Tibial nerve (tissue), 4 donors: ENCODE data around the gene TRPC3. TPM values are rescaled to one million over a fixed set of nuclear protein-coding genes. Genes with fewer than 3 reads are reported as not detected.

ENCODE experiments used
- DNase-seq, 2 donors: peaks; one replicate each; pipeline ENCODE4 v3.0.0-alpha.2; 2019; ENCODE audit warnings: low spot score in 2 of 2
- H3K27ac ChIP-seq, 4 donors: fragments of 200-600 bp; sonication (generic) in 3 of 4; one replicate each; pipeline ENCODE4 v1.5.1; 2017 to 2019; ENCODE audit warnings: mild to moderate bottlenecking in 1 of 4
- H3K27me3 ChIP-seq, 2 donors: fragments of 200-600 bp; sonication (generic) in 1 of 2; one replicate each; pipeline versions ENCODE4 v1.5.1 to v1.6.0; 2017 to 2019
- H3K36me3 ChIP-seq, 3 donors: fragments of 200-600 bp; sonication (generic); one replicate each; pipeline ENCODE4 v1.5.1; 2018 to 2019
- H3K4me1 ChIP-seq, 4 donors: fragments of 200-600 bp; sonication (generic) in 3 of 4; one replicate each; pipeline ENCODE4 v1.5.1; 2017 to 2019
- H3K4me3 ChIP-seq, 4 donors: fragments of 200-600 bp; sonication (generic) in 3 of 4; one replicate each; pipeline ENCODE4 v1.5.1; 2017 to 2019; ENCODE audit warnings: mild to moderate bottlenecking in 1 of 4, moderate library complexity in 1 of 4
- H3K9me3 ChIP-seq, 4 donors: fragments of 200-600 bp; sonication (generic) in 3 of 4; one replicate each; pipeline ENCODE4 v1.5.1; 2017 to 2019
- EP300 ChIP-seq, 2 donors: sonication (generic); formaldehyde crosslinking; IDR thresholded peaks; one replicate each; pipeline ENCODE4 v1.6.1; 2017; ENCODE audit warnings: antibody characterized with exemption in 2 of 2, mild to moderate bottlenecking in 1 of 2
- POLR2A ChIP-seq, 2 donors: fragments of 450-650 bp; IDR thresholded peaks; one replicate each; pipeline ENCODE4 v1.6.1; 2017; ENCODE audit warnings: antibody characterized with exemption in 2 of 2, mild to moderate bottlenecking in 2 of 2, moderate library complexity in 2 of 2
- WGBS, 2 donors: methylation state at CpG; one replicate each; pipeline ENCODE4 v1.1.5; 2018; 5-methylcytosine and 5-hydroxymethylcytosine counted together
- total RNA-seq, 4 donors: library from RNA; depleted of rRNA; stranded (reverse); fragments of >200 nt; gene quantifications; one replicate each; pipeline ENCODE4 v1.1.0, GENCODE V29; 2016
- TF ChIP-seq, protein P1 (sequence below), 5 experiments: fragments of 200-600 bp in 3 of 5; fragments of 450-650 bp in 2 of 5; sonication (generic) in 3 of 5; IDR thresholded peaks; one replicate each; pipeline ENCODE4 v1.5.1; 2016 to 2019; ENCODE audit warnings: antibody characterized with exemption in 5 of 5, mild to moderate bottlenecking in 3 of 5, moderate library complexity in 2 of 5

The TRPC3 gene
- total RNA-seq, 4 donors from 2014 or later = 0.21 to 4.5 (median 2.0) TPM; not detected in 1

DNA sequence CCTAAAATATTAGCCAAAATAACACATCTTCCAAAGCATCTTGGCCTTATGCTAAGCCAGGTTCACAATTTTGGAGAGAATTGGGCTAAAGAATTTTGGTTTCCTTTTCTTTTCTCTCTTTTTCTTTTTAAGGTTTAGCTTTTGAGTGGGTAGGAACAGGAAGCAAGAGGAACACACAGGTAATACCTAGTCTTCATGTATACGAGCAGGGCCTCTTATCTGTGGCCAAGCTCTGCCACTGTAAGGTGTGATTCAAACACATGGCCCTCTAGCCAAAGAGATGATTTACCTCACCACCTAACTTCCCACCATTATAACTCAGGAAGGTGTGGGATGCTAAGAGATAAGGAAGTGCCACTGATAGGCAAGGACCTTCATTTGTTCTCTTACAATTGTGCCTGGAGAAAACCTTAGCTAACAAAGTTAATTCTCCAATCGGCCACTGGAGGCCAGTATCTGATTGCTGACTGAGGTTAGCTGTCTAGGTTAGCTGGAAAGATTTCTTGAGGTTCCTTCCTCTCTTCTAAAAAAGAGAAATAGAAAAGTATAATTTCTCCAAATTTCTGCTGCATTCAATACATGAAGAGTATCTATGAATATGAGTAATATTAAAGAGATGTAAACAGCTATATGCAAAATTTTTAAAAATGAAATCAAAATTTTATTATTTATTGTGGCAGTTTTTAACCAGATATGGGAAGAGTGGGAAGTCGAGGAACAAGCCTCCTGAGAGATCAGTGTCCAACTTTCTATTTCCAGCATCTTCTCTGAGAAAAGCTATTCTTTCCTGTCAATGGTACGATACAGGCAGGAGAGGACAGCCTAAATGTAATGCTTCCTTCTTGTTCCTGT, 51.5 kb downstream of the TRPC3 start:
- H3K36me3 ChIP-seq = no peaks in the 10 kb centered on the region
- TF ChIP-seq, protein P1, sequence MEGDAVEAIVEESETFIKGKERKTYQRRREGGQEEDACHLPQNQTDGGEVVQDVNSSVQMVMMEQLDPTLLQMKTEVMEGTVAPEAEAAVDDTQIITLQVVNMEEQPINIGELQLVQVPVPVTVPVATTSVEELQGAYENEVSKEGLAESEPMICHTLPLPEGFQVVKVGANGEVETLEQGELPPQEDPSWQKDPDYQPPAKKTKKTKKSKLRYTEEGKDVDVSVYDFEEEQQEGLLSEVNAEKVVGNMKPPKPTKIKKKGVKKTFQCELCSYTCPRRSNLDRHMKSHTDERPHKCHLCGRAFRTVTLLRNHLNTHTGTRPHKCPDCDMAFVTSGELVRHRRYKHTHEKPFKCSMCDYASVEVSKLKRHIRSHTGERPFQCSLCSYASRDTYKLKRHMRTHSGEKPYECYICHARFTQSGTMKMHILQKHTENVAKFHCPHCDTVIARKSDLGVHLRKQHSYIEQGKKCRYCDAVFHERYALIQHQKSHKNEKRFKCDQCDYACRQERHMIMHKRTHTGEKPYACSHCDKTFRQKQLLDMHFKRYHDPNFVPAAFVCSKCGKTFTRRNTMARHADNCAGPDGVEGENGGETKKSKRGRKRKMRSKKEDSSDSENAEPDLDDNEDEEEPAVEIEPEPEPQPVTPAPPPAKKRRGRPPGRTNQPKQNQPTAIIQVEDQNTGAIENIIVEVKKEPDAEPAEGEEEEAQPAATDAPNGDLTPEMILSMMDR (IDR thresholded peaks at IDR 0.05) = peak; percentile 53 to 74 (median 63)
- no peak for TF ChIP-seq POLR2A (IDR thresholded peaks at IDR 0.05)
- no peak for TF ChIP-seq EP300 (IDR thresholded peaks at IDR 0.05)
- no peaks in the 10 kb centered on the region for H3K27me3 ChIP-seq
- 58 to 62% methylated on average over 4 of the region's 4 CpGs for WGBS, 2 donors
- peak in 1 of 2 donors; percentile 38 for DNase-seq
- no peak overlapping the region for H3K27ac ChIP-seq
- no peak overlapping the region for H3K4me3 ChIP-seq
- H3K9me3 ChIP-seq = no peaks in the 10 kb centered on the region
- H3K4me1 ChIP-seq = no peaks in the 10 kb centered on the region

- Histone ChIP-seq H3K4me1 (no peaks in the 10 kb centered on the region), H3K4me3 (no peak overlapping the region), H3K27ac (no peak overlapping the region), H3K36me3 (no peaks in the 10 kb centered on the region), H3K9me3 (no peaks in the 10 kb centered on the region), H3K27me3 (no peaks in the 10 kb centered on the region)
- WGBS, 2 donors = 49 to 51% methylated on average over 6 of the region's 6 CpGs
- TF ChIP-seq POLR2A (IDR thresholded peaks at IDR 0.05) (no peak), EP300 (IDR thresholded peaks at IDR 0.05) (no peak)
- TF ChIP-seq, protein P1 (IDR thresholded peaks at IDR 0.05) = no peak
- no peak for DNase-seq
Measured at GRCh38 chr4:121898150-121898549, 53.7 kb downstream of the TRPC3 start.

DNA sequence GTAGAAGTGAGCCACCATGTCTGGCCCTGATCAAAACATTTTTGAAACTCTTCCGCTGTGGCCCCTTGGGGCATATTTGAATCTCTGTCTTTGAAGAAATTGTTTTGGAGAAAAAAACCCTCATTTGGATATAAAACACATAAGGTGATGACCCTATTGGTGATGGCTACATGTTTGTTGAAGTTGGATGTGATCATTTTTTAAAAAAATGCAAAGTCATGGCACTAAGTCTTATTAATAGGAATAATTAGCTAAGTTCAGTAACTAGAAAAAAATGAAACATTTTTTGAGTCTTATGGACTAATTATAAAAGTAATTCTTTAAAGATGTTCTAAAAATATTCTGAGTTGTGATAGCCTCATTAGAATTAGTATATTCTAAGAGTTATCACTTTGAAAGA, 63.7 kb downstream of the TRPC3 start:
- no peak overlapping the region for H3K27ac ChIP-seq
- H3K9me3 ChIP-seq = no peaks in the 10 kb centered on the region
- no peak for DNase-seq
- H3K36me3 ChIP-seq = no peaks in the 10 kb centered on the region
- 90 to 100% methylated on average over 1 of the region's 1 CpG for WGBS, 2 donors
- no peak for TF ChIP-seq EP300 (IDR thresholded peaks at IDR 0.05)
- no peak for TF ChIP-seq POLR2A (IDR thresholded peaks at IDR 0.05)
- TF ChIP-seq, protein P1 (IDR thresholded peaks at IDR 0.05) = no peak
- H3K27me3 ChIP-seq = no peaks in the 10 kb centered on the region
- no peak overlapping the region for H3K4me3 ChIP-seq
- no peaks in the 10 kb centered on the region for H3K4me1 ChIP-seq

DNA sequence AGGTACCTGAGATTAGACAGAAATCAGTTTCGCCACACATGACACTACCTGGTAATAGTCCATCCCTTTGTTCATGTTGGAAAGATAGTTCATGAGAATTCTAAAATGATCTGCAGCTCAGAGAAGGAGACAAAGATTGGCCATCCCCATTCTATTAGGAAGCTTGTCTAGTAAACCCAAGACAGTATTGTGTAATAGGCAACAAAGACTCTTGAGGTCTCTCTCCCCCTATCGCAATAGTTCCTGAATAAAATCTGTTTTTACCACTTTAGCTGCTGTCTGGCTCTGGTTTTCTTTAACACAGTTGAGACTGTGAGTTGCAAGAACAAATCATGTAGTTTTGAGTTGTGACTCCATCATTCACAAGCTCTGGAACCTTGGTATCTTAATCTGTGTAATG, 66.7 kb downstream of the TRPC3 start:
- no peak overlapping the region for H3K27ac ChIP-seq
- 95 to 96% methylated on average over 2 of the region's 2 CpGs for WGBS, 2 donors

GRCh38 chr4:121881158-121881557, 70.7 kb downstream of the TRPC3 start:
- Histone ChIP-seq H3K4me1 (no peaks in the 10 kb centered on the region), H3K27ac (no peak overlapping the region), H3K36me3 (no peaks in the 10 kb centered on the region), H3K4me3 (no peak overlapping the region), H3K9me3 (no peaks in the 10 kb centered on the region), H3K27me3 (no peaks in the 10 kb centered on the region)
- TF ChIP-seq EP300 (IDR thresholded peaks at IDR 0.05) (no peak), POLR2A (IDR thresholded peaks at IDR 0.05) (no peak)
- TF ChIP-seq, protein P1 (IDR thresholded peaks at IDR 0.05) = no peak
- DNase-seq = no peak
- WGBS, 2 donors = 72 to 74% methylated on average over 3 of the region's 3 CpGs

More for the DNA sequence above, 66.7 kb downstream of the TRPC3 start:
- H3K27me3 ChIP-seq = no peaks in the 10 kb centered on the region
- DNase-seq = no peak
- TF ChIP-seq, protein P1 (IDR thresholded peaks at IDR 0.05) = no peak
- no peak for TF ChIP-seq EP300 (IDR thresholded peaks at IDR 0.05)
- TF ChIP-seq POLR2A (IDR thresholded peaks at IDR 0.05) = no peak
- H3K9me3 ChIP-seq = no peaks in the 10 kb centered on the region
- H3K4me1 ChIP-seq = no peaks in the 10 kb centered on the region
- H3K36me3 ChIP-seq = no peaks in the 10 kb centered on the region
- no peak overlapping the region for H3K4me3 ChIP-seq
